Superior temporal gyrus (tissue), 1 donor: Measurements from ENCODE around the gene ZNF343.
"Not testable (repeated sequence)": the region's sequence is repeated elsewhere in the genome, so short reads cannot be mapped to it uniquely, and the experiment has no call there.

Experiments
- DNase-seq: peaks from one replicate; pipeline ENCODE4 v3.0.0-alpha.2; 2016; ENCODE audit errors: extremely low spot score

The ZNF343 gene

GRCh38 chr20:2508631-2509467 lies at the start of gene ZNF343:
Gene ZNF343, minus strand, starts transcription at chr20:2508915. Its CDS starts 15,020 bp downstream, at chr20:2493895.
- DNase-seq, result peak; percentile 94

GRCh38 chr20:2557873-2558580 lies 49.3 kb upstream of the ZNF343 start:
- DNase-seq, result no peak

- no peak for DNase-seq
These were observed 36.9 kb upstream of the ZNF343 start for GRCh38 chr20:2545594-2545993.

GRCh38 chr20:2544211-2544610 lies 35.5 kb upstream of the ZNF343 start:
- DNase-seq, result no peak

- no peak for DNase-seq
These were observed 33.6 kb upstream of the ZNF343 start for GRCh38 chr20:2542361-2542760.

GRCh38 chr20:2541940-2542339 lies 33.2 kb upstream of the ZNF343 start:
- no peak for DNase-seq

- DNase-seq, result peak; percentile 88
These were observed 30.4 kb upstream of the ZNF343 start for GRCh38 chr20:2538931-2539720.

- no peak for DNase-seq
These were observed 29.6 kb upstream of the ZNF343 start for GRCh38 chr20:2538356-2538755.

GRCh38 chr20:2537101-2537500 lies 28.4 kb upstream of the ZNF343 start:
- DNase-seq, result no peak

GRCh38 chr20:2536560-2536986 lies 27.9 kb upstream of the ZNF343 start, which contains the start of gene TMC2:
Gene TMC2, plus strand, starts transcription at chr20:2536573. Its CDS starts 49 bp downstream, at chr20:2536622.
- DNase-seq, result no peak

- no peak for DNase-seq
These were observed 27.2 kb upstream of the ZNF343 start for GRCh38 chr20:2535711-2536559.

- DNase-seq, result no peak
These were observed 24.4 kb upstream of the ZNF343 start for GRCh38 chr20:2533118-2533517.

GRCh38 chr20:2528671-2529271 lies 20.1 kb upstream of the ZNF343 start:
- no peak for DNase-seq

- no peak for DNase-seq
These were observed 19.0 kb upstream of the ZNF343 start for GRCh38 chr20:2527762-2528161.

- not testable (repeated sequence) for DNase-seq
These were observed 17.5 kb upstream of the ZNF343 start for GRCh38 chr20:2526218-2526583.

- DNase-seq, result peak; percentile 57
These were observed 16.2 kb upstream of the ZNF343 start for GRCh38 chr20:2524709-2525506.

- peak; percentile 88 for DNase-seq
These were observed 15.4 kb upstream of the ZNF343 start for GRCh38 chr20:2523919-2524708.

- not testable (repeated sequence) for DNase-seq
These were observed 14.2 kb upstream of the ZNF343 start for GRCh38 chr20:2522826-2523429.
